Measurements from ENCODE around the gene ALG14.

ALG14 gene

GRCh38 chr1:95005584-95005983 lies 67.2 kb downstream of the ALG14 start:
- no peak for DNase-seq

- DNase-seq: no peak
These were observed 68.7 kb downstream of the ALG14 start for GRCh38 chr1:95004013-95004412.

GRCh38 chr1:95003433-95003738 lies 69.4 kb downstream of the ALG14 start:
- no peak for DNase-seq

- peak; percentile 37 for DNase-seq
These were observed 70.0 kb downstream of the ALG14 start for GRCh38 chr1:95002540-95003432.

- no peak for DNase-seq
These were observed 70.6 kb downstream of the ALG14 start for GRCh38 chr1:95002164-95002539.

GRCh38 chr1:94999456-95000131 lies 73.2 kb downstream of the ALG14 start:
- DNase-seq: no peak

- DNase-seq: no peak
These were observed 74.0 kb downstream of the ALG14 start for GRCh38 chr1:94998748-94999147.

- DNase-seq: no peak
These were observed 74.6 kb downstream of the ALG14 start for GRCh38 chr1:94998114-94998513.

- DNase-seq: peak; percentile 63
These were observed 77.2 kb downstream of the ALG14 start for GRCh38 chr1:94995536-94995935.

GRCh38 chr1:94994805-94995204 lies 77.9 kb downstream of the ALG14 start:
- DNase-seq: no peak

GRCh38 chr1:94993931-94994645 lies 78.7 kb downstream of the ALG14 start:
- DNase-seq: no peak

- DNase-seq: no peak
These were observed 79.7 kb downstream of the ALG14 start for GRCh38 chr1:94992863-94993563.

- no peak for DNase-seq
These were observed 80.6 kb downstream of the ALG14 start for GRCh38 chr1:94992161-94992560.

- DNase-seq: no peak
These were observed 82.8 kb downstream of the ALG14 start for GRCh38 chr1:94989911-94990473.

- DNase-seq: no peak
These were observed 83.4 kb downstream of the ALG14 start for GRCh38 chr1:94989398-94989797.

GRCh38 chr1:94988356-94988755 lies 84.4 kb downstream of the ALG14 start:
- no peak for DNase-seq

GRCh38 chr1:94986783-94987182 lies 86.0 kb downstream of the ALG14 start:
- DNase-seq: peak; percentile 52

- DNase-seq: peak; percentile 79
These were observed 89.5 kb downstream of the ALG14 start for GRCh38 chr1:94983171-94983739.

GRCh38 chr1:94982398-94982797 lies 90.4 kb downstream of the ALG14 start:
- DNase-seq: no peak

- no peak for DNase-seq
These were observed 91.2 kb downstream of the ALG14 start for GRCh38 chr1:94981575-94981973.

- DNase-seq: peak; percentile 75
These were observed 91.9 kb downstream of the ALG14 start for GRCh38 chr1:94980582-94981574.

Data from fibroblast of skin of scalp (primary cell).